ENCODE data around the gene RPS6KB2.

DNA sequence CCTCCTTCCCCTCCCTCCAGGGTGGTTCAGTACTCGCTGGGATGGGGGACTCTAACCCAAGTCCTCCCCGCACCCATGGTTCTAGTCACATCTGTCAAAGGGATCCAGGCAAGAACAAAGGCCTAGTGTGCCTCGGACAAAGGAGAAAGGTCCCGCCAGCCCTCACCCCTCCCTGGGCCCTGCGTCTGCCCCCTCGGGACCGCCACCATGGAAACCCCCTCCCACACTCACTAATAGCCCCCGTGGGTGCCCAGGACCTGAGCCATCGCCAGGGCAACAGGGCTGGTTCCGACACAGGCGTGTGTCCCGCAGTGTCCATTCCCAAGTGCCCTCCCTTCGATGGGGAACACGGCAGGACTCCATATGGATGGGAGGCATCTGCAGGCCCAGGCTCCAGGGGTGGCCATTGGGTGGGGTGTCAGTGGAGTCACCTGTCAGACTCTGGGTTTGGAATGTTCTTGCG lies 17.9 kb upstream of the RPS6KB2 start:
- TF ChIP-seq CTCF (IDR thresholded peaks at IDR 0.05; ENCODE audit: extremely low read depth in 1 of 2, insufficient read depth in 1 of 2, low read depth in 1 of 2, low read length in 2 of 2), result no peak
- TF ChIP-seq JUN (IDR thresholded peaks at IDR 0.05; ENCODE audit: borderline replicate concordance, insufficient read depth, insufficient read length, low read depth), result no peak
- TF ChIP-seq POLR2A (IDR thresholded peaks at IDR 0.05; ENCODE audit: low read depth, low read length), result no peak

All from endothelial cell of umbilical vein (primary cell).